ENCODE data around the gene RBM27.

DNA sequence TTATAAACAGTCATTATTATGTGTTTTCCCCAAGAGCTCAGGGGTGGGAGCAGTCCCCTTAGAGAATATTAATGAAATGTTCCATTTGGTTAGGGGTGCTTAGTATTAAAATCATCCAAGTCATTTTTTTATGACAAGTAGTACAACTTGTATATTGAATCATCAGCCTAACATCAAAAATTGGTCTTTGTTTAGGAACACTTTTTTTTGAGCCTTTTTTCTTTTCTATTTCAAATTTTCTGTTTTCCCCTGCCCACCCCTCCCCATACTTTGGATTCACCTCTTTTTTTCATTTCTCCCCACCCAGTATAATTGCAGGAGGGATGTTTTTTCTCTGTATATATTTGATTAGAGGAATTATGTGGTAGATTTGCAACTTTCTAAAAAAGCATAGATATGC lies 25.8 kb downstream of the RBM27 start:
- TF ChIP-seq, protein P1, sequence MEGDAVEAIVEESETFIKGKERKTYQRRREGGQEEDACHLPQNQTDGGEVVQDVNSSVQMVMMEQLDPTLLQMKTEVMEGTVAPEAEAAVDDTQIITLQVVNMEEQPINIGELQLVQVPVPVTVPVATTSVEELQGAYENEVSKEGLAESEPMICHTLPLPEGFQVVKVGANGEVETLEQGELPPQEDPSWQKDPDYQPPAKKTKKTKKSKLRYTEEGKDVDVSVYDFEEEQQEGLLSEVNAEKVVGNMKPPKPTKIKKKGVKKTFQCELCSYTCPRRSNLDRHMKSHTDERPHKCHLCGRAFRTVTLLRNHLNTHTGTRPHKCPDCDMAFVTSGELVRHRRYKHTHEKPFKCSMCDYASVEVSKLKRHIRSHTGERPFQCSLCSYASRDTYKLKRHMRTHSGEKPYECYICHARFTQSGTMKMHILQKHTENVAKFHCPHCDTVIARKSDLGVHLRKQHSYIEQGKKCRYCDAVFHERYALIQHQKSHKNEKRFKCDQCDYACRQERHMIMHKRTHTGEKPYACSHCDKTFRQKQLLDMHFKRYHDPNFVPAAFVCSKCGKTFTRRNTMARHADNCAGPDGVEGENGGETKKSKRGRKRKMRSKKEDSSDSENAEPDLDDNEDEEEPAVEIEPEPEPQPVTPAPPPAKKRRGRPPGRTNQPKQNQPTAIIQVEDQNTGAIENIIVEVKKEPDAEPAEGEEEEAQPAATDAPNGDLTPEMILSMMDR (IDR thresholded peaks at IDR 0.05) = no peak
- TF ChIP-seq POLR2A (IDR thresholded peaks at IDR 0.05) = no peak
- no peak for TF ChIP-seq EP300 (IDR thresholded peaks at IDR 0.05)
